Activated naive CD4-positive, alpha-beta T cell treated with anti-CD3 and anti-CD28 coated beads, Interleukin-2, amount 10 ng/mL, durations not matched to agents 7 days and 5 days (primary cell): ENCODE results near the gene REEP2.

ENCODE experiments used
- CTCF ChIA-PET: fragments of 350-600 bp; sonication (Branson Sonifier 250); formaldehyde crosslinking; loops from one replicate; lab custom pipeline; 2021; ENCODE audit warnings: antibody characterized with exemption; lab: Charles Lee
- DNase-seq: peaks from one replicate; pipeline ENCODE4 v3.0.0-alpha.2; 2020
- H3K27ac Mint-ChIP-seq: one replicate; pipeline ENCODE4 v1.8.0; 2021; ENCODE audit warnings: mild to moderate bottlenecking, moderate library complexity, mixed read lengths
- H3K27me3 Mint-ChIP-seq: one replicate; pipeline ENCODE4 v1.8.0; 2021; ENCODE audit warnings: mild to moderate bottlenecking, mixed read lengths
- H3K36me3 Mint-ChIP-seq: one replicate; pipeline ENCODE4 v1.8.0; 2021; ENCODE audit warnings: mixed read lengths
- H3K4me1 Mint-ChIP-seq: one replicate; pipeline ENCODE4 v1.8.0; 2021; ENCODE audit warnings: mixed read lengths
- H3K4me3 Mint-ChIP-seq: one replicate; pipeline ENCODE4 v1.8.0; 2021; ENCODE audit warnings: mild to moderate bottlenecking, moderate library complexity, mixed read lengths
- H3K9me3 Mint-ChIP-seq: one replicate; pipeline ENCODE4 v1.8.0; 2021; ENCODE audit warnings: mixed read lengths

The REEP2 gene

DNA sequence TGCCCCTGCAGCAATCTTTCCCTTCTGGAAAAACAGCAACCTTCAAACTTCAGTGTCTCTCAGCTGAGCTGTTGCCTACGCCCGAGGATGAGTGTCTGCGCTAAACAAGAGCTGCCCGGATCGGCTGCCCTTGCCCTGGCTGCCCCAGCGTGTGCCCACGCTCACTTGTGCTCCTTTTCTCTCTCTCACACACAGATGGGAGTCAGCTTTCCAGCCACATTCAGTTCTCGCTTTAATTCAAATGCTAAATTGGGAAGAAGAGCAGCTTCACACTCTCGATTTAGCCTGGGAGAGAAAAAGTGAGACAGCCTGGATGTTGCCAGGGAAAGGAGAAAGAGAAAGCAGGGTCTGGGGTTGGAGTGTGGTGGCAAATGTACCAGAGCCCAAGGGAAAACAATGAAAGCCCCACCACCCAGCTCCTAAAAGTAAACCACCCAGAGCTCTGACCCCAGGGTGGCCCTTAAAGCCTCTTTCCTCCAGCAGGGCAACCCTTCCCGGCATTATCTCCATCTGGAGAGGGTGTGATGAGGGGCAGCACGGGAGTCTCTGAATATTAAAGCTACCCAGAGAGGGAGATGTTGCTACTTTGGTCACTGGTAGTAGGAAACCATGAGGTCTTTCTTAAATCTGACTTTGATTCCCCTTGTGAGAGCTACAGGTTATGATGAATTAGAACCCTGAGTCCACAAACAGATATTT lies 16.5 kb downstream of the REEP2 start:
- Mint-ChIP-seq H3K36me3 (peaks cover 2% of the 10 kb centered on the region), H3K4me1 (peaks cover 26% of the 10 kb centered on the region), H3K27me3 (peaks cover 49% of the 10 kb centered on the region), H3K27ac (no peak overlapping the region), H3K9me3 (no peaks in the 10 kb centered on the region), H3K4me3 (no peak overlapping the region)
- CTCF ChIA-PET = interaction anchor here (0.6 to 2.9 kb wide), 3 partner anchors 8 to 48 kb away, joined by 3 to 13 read pairs (median 6); no protein-coding TSS in a partner anchor
- no peak for DNase-seq

DNA sequence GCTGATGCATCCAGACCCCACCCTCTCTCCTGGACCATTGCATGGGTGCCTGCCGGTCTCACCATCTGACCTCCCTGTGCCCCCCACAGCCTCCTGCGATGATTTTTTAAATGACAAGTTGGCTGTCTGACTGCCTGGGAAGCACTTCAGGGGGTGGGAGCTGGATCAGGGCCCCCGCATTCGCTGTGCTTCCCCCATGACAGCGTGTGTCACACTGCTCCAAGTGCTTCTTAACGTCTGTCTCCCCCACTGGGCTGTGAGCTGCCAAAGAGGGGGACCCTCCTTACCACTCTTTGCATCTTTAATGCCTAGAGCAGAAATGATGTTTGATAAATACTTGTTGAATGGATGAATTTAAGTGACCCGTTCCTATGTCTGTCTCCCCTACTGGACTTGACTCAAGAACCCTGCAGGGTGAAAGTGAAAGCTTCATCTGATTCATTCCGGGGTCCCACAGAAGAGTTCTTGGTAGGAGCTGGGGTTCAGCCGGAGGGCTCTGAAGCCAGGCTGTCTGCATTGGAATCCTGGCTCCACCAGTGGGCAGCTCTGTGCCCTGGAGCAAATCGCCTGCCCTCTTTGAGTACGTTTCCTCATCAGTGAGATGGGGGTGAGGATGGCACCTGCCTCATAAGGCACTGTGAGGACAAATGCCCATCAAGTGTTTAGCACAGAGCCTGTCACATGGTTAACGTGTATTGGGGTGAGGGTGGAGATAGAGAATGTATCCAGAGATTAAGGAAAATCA lies 18.8 kb downstream of the REEP2 start:
- H3K36me3 Mint-ChIP-seq = peaks cover 2% of the 10 kb centered on the region
- DNase-seq = no peak
- H3K27me3 Mint-ChIP-seq = peaks cover 43% of the 10 kb centered on the region
- peaks cover 32% of the 10 kb centered on the region for H3K4me1 Mint-ChIP-seq
- H3K4me3 Mint-ChIP-seq = no peak overlapping the region
- H3K9me3 Mint-ChIP-seq = no peaks in the 10 kb centered on the region
- CTCF ChIA-PET = interaction anchor here (1.3 to 3.4 kb wide), 3 partner anchors 8 to 91 kb away, joined by 3 to 16 read pairs (median 13); no protein-coding TSS in a partner anchor
- no peak overlapping the region for H3K27ac Mint-ChIP-seq

- DNase-seq = no peak
- H3K4me1 Mint-ChIP-seq = peaks cover 32% of the 10 kb centered on the region
- CTCF ChIA-PET = interaction anchor here (0.5 to 3.4 kb wide), 2 partner anchors 9 to 154 kb away, joined by 3 to 16 read pairs; no protein-coding TSS in a partner anchor
- H3K9me3 Mint-ChIP-seq = no peaks in the 10 kb centered on the region
- H3K27ac Mint-ChIP-seq = no peak overlapping the region
- peaks cover 2% of the 10 kb centered on the region for H3K36me3 Mint-ChIP-seq
- H3K27me3 Mint-ChIP-seq = peaks cover 43% of the 10 kb centered on the region
- no peak overlapping the region for H3K4me3 Mint-ChIP-seq
These were observed 19.5 kb downstream of the REEP2 start for GRCh38 chr5:138458384-138458783.

DNA sequence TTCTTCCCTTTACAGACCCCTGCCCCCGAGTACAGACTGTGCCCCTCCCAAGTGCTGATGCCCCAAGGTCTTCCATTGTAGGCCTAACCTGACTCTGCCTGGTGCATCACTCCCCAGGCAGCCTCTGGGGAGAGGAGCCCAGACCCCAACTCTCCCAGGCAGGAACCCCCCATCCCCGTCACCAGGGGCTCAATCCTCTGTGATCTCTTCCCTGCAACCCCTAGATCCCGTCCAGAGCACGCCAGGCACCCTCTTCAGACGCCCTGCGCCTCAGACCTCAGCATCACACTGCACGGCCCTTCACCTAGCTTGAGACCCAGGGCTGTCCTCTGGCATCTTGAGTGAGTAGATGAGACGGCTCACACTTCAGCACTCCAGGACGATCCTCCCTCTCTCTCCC lies 20.0 kb downstream of the REEP2 start:
- Mint-ChIP-seq H3K4me3 (no peak overlapping the region), H3K27me3 (peaks cover 39% of the 10 kb centered on the region), H3K27ac (peak overlapping the region; percentile 88), H3K36me3 (peaks cover 2% of the 10 kb centered on the region), H3K4me1 (peaks cover 35% of the 10 kb centered on the region), H3K9me3 (no peaks in the 10 kb centered on the region)
- CTCF ChIA-PET = interaction anchor here (0.5 to 3.4 kb wide), 3 partner anchors 10 to 155 kb away, joined by 3 to 16 read pairs (median 4); no protein-coding TSS in a partner anchor
- DNase-seq = no peak

DNA sequence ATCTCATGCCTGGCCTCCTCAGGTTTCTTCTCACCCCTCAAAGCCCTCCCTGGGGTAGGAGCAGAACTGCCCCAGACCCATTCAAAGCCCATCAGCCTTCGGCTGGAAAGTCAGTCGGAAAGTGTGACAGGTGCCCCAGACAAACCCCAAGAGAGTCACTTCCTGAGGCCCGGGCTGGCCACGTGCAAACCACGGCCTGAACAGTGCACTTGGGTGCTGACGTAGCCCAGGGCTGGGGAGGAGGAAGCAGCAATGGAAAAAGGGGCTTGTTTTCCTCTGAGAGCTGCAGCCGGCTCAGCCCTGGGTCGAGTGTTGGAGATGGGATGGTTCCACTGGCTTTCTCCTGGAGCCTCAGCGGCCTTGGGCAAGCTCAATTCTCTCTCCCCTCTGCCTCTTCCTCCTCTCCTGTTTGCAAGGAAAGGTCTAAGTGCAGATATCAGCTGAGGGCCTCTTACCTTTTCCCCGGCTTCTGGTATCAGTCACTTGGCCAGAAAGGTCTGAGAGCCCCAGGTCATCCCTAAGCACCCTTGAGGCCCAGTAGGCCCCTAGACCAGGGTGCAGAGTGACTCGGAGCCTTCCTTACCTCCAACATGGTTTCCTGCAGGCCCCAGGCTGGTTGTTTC lies 20.6 kb downstream of the REEP2 start:
- CTCF ChIA-PET = interaction anchor here (1.0 to 3.4 kb wide), 2 partner anchors 10 to 44 kb away, joined by 4 to 16 read pairs; no protein-coding TSS in a partner anchor
- Mint-ChIP-seq H3K27me3 (peaks cover 33% of the 10 kb centered on the region), H3K27ac (peak overlapping the region; percentile 88), H3K4me3 (no peak overlapping the region), H3K4me1 (peaks cover 35% of the 10 kb centered on the region), H3K36me3 (peaks cover 2% of the 10 kb centered on the region), H3K9me3 (no peaks in the 10 kb centered on the region)
- peak; percentile 84 for DNase-seq

- CTCF ChIA-PET = interaction anchor here (1.0 to 3.4 kb wide), 3 partner anchors 11 to 43 kb away, joined by 4 to 16 read pairs (median 11); no protein-coding TSS in a partner anchor
- H3K36me3 Mint-ChIP-seq = peaks cover 2% of the 10 kb centered on the region
- no peak for DNase-seq
- H3K27me3 Mint-ChIP-seq = peaks cover 30% of the 10 kb centered on the region
- H3K4me1 Mint-ChIP-seq = peaks cover 35% of the 10 kb centered on the region
- H3K4me3 Mint-ChIP-seq = no peak overlapping the region
- no peaks in the 10 kb centered on the region for H3K9me3 Mint-ChIP-seq
- no peak overlapping the region for H3K27ac Mint-ChIP-seq
These were observed 21.3 kb downstream of the REEP2 start for GRCh38 chr5:138460032-138460693.

DNA sequence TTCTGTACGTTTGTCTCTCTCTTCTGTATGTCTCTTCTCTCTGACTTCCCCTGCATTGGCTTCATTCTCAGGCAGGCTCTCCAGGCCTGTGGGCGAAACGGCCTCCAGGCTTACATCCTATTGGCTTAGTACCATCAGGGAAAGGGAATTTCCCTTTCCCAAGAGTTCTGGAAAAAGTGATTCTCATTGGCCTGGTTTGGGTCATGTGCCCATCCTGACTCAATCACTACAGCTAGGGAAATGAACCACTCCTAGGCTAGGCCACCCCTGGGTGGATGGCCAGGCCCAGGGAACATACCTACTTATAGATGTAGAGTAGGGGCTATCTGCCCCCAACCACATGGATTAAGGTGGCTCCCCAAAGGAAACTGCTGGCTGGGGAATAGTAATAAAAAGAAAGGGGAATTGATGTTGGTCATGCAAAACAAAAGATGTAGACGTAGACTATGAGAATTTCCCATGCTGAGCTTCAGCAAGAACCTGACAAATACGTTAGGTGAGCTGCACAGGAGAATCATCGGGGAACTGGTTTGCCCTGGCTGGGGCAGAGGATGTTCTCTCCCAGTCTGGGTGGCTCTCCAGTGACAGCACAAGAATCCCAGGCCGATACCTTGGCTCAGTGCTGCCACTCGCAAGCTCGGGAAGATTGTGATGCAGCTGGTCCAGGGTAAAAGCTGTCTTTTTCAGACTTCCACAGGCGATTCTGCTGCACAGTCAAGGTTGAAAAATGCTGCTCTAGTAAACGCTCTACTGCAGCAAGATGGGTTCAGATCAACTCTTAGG lies 22.7 kb downstream of the REEP2 start:
- DNase-seq = no peak
- peaks cover 2% of the 10 kb centered on the region for H3K36me3 Mint-ChIP-seq
- no peaks in the 10 kb centered on the region for H3K9me3 Mint-ChIP-seq
- peaks cover 36% of the 10 kb centered on the region for H3K27me3 Mint-ChIP-seq
- peaks cover 37% of the 10 kb centered on the region for H3K4me1 Mint-ChIP-seq
- H3K27ac Mint-ChIP-seq = no peak overlapping the region
- no peak overlapping the region for H3K4me3 Mint-ChIP-seq
- CTCF ChIA-PET = interaction anchor here (2.3 kb wide), 1 partner anchor 42 kb away, joined by 11 read pairs; no protein-coding TSS in a partner anchor

GRCh38 chr5:138463419-138464007 lies 24.7 kb downstream of the REEP2 start:
- H3K36me3 Mint-ChIP-seq = peaks cover 5% of the 10 kb centered on the region
- no peaks in the 10 kb centered on the region for H3K9me3 Mint-ChIP-seq
- peaks cover 46% of the 10 kb centered on the region for H3K27me3 Mint-ChIP-seq
- H3K4me3 Mint-ChIP-seq = peak overlapping the region; percentile 74
- DNase-seq = no peak
- H3K27ac Mint-ChIP-seq = peak overlapping the region; percentile 96
- CTCF ChIA-PET = interaction anchor here (0.7 to 5.6 kb wide), 7 partner anchors 9 to 132 kb away, joined by 3 to 38 read pairs (median 6); partner anchors contain the start of gene CDC25C
- H3K4me1 Mint-ChIP-seq = peaks cover 35% of the 10 kb centered on the region

GRCh38 chr5:138464008-138464387 lies 25.1 kb downstream of the REEP2 start:
- peaks cover 5% of the 10 kb centered on the region for H3K36me3 Mint-ChIP-seq
- H3K4me1 Mint-ChIP-seq = peaks cover 31% of the 10 kb centered on the region
- DNase-seq = peak; percentile 93
- H3K9me3 Mint-ChIP-seq = no peaks in the 10 kb centered on the region
- CTCF ChIA-PET = interaction anchor here (1.8 to 5.6 kb wide), 6 partner anchors 9 to 133 kb away, joined by 4 to 38 read pairs (median 12); partner anchors contain the start of gene CDC25C
- H3K27ac Mint-ChIP-seq = peak overlapping the region; percentile 96
- peak overlapping the region; percentile 74 for H3K4me3 Mint-ChIP-seq
- peaks cover 42% of the 10 kb centered on the region for H3K27me3 Mint-ChIP-seq

- peak overlapping the region; percentile 96 for H3K27ac Mint-ChIP-seq
- CTCF ChIA-PET = interaction anchor here (0.5 to 5.6 kb wide), 12 partner anchors 10 to 133 kb away, joined by 3 to 38 read pairs (median 5); partner anchors contain the start of genes CDC25C and ETF1
- H3K36me3 Mint-ChIP-seq = peaks cover 3% of the 10 kb centered on the region
- peaks cover 37% of the 10 kb centered on the region for H3K27me3 Mint-ChIP-seq
- DNase-seq = peak; percentile 98
- no peaks in the 10 kb centered on the region for H3K9me3 Mint-ChIP-seq
- peaks cover 24% of the 10 kb centered on the region for H3K4me1 Mint-ChIP-seq
- peak overlapping the region; percentile 74 for H3K4me3 Mint-ChIP-seq
These were observed 25.8 kb downstream of the REEP2 start for GRCh38 chr5:138464388-138465260.

DNA sequence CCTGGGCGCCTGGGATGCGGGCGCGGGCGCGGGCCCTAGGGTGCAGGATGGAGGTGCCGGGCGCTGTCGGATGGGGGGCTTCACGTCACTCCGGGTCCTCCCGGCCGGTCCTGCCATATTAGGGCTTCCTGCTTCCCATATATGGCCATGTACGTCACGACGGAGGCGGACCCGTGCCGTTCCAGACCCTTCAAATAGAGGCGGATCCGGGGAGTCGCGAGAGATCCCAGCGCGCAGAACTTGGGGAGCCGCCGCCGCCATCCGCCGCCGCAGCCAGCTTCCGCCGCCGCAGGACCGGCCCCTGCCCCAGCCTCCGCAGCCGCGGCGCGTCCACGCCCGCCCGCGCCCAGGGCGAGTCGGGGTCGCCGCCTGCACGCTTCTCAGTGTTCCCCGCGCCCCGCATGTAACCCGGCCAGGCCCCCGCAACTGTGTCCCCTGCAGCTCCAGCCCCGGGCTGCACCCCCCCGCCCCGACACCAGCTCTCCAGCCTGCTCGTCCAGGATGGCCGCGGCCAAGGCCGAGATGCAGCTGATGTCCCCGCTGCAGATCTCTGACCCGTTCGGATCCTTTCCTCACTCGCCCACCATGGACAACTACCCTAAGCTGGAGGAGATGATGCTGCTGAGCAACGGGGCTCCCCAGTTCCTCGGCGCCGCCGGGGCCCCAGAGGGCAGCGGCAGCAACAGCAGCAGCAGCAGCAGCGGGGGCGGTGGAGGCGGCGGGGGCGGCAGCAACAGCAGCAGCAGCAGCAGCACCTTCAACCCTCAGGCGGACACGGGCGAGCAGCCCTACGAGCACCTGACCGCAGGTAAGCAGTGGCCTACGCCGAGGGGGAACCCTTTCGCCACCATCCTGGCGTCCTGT lies 26.6 kb downstream of the REEP2 start, which contains the start of gene EGR1:
TSS of gene EGR1 (plus strand) at position 219 of the 864 bp plus-strand sequence. CDS start at position 502, 283 bp downstream.
- H3K27me3 Mint-ChIP-seq = peaks cover 42% of the 10 kb centered on the region
- H3K27ac Mint-ChIP-seq = peak within 1 kb of the TSS; percentile 96
- H3K4me3 Mint-ChIP-seq = peak within 1 kb of the TSS; percentile 74
- H3K9me3 Mint-ChIP-seq = no peaks in the 10 kb centered on the region
- peak; percentile 97 for DNase-seq
- CTCF ChIA-PET = interaction anchor here (0.5 to 5.6 kb wide), 12 partner anchors 11 to 286 kb away, joined by 3 to 38 read pairs (median 5); partner anchors contain the start of genes CDC25C and ETF1
- peaks cover 3% of the 10 kb centered on the region for H3K36me3 Mint-ChIP-seq
- peaks cover 16% of the 10 kb centered on the region for H3K4me1 Mint-ChIP-seq
